HFFc6 (cell line): Measurements from ENCODE around the gene ANO5. TPM values are rescaled to one million over a fixed set of nuclear protein-coding genes. Genes with fewer than 3 reads are reported as not detected.

Experiments
- DNase-seq: peaks from one replicate; pipeline ENCODE4 v3.0.0-alpha.2; 2018
- H3K27ac Mint-ChIP-seq: 2 replicates; pipeline ENCODE4 v1.8.0; 2020; ENCODE audit warnings: mild to moderate bottlenecking, mixed read lengths
- H3K27me3 Mint-ChIP-seq: 2 replicates; pipeline ENCODE4 v1.8.0; 2021; ENCODE audit warnings: mild to moderate bottlenecking, moderate library complexity, mixed read lengths; ENCODE audit not compliant: insufficient read depth
- H3K36me3 Mint-ChIP-seq: 2 replicates; pipeline ENCODE4 v1.8.0; 2021; ENCODE audit warnings: low read depth, mixed read lengths
- H3K4me1 Mint-ChIP-seq: 2 replicates; pipeline ENCODE4 v1.8.0; 2020; ENCODE audit warnings: low read depth, mixed read lengths
- H3K4me3 Mint-ChIP-seq: 2 replicates; pipeline ENCODE4 v1.8.0; 2020; ENCODE audit warnings: mild to moderate bottlenecking, moderate library complexity, mixed read lengths
- H3K9me3 Mint-ChIP-seq: 2 replicates; pipeline ENCODE4 v1.8.0; 2020; ENCODE audit warnings: mild to moderate bottlenecking, mixed read lengths
- total RNA-seq, 6 experiments: library from RNA; stranded (reverse); fragmentation: NEBNext Ultra II Directional; extraction: Animal tissue kit (Norgen Biotek cat#: 25700); gene quantifications; 2 replicates in 1 of 6; 3 replicates in 5 of 6; pipeline ENCODE4 v1.2.3, GENCODE V29; 2021
- TF ChIP-seq, protein P1 (sequence below): fragments of 200-600 bp; sonication (generic); IDR thresholded peaks from 2 replicates; pipeline ENCODE4 v1.5.0; 2021; ENCODE audit warnings: antibody characterized with exemption, mild to moderate bottlenecking

Gene ANO5
- total RNA-seq, 6 experiments from 2014 or later: not detected

DNA sequence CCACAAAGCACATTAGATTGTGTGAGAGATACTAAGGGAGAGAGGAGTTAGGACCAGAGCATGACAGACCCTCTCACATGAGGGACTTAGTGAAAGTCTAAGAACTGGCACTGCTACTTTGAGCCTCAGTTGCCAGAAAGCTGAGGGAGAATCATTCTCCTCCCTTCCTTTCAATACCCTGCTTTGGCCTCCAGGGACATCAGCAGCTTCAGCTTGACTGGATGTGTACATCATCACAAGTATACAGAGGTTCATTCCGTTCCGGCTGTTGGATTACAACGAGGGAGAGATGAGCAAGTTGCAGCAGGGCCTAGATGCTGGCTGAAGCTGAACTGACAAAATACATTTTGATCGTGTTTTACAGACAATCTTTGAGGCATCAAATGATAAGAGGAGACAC lies 15.7 kb upstream of the ANO5 start:
- DNase-seq: no peak
- Mint-ChIP-seq H3K4me1 (no peaks in the 10 kb centered on the region), H3K4me3 (no peak overlapping the region), H3K36me3 (peaks cover 4% of the 10 kb centered on the region), H3K9me3 (peaks cover 53% of the 10 kb centered on the region), H3K27ac (no peak overlapping the region), H3K27me3 (no peaks in the 10 kb centered on the region)
- TF ChIP-seq, protein P1, sequence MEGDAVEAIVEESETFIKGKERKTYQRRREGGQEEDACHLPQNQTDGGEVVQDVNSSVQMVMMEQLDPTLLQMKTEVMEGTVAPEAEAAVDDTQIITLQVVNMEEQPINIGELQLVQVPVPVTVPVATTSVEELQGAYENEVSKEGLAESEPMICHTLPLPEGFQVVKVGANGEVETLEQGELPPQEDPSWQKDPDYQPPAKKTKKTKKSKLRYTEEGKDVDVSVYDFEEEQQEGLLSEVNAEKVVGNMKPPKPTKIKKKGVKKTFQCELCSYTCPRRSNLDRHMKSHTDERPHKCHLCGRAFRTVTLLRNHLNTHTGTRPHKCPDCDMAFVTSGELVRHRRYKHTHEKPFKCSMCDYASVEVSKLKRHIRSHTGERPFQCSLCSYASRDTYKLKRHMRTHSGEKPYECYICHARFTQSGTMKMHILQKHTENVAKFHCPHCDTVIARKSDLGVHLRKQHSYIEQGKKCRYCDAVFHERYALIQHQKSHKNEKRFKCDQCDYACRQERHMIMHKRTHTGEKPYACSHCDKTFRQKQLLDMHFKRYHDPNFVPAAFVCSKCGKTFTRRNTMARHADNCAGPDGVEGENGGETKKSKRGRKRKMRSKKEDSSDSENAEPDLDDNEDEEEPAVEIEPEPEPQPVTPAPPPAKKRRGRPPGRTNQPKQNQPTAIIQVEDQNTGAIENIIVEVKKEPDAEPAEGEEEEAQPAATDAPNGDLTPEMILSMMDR: no peak

DNA sequence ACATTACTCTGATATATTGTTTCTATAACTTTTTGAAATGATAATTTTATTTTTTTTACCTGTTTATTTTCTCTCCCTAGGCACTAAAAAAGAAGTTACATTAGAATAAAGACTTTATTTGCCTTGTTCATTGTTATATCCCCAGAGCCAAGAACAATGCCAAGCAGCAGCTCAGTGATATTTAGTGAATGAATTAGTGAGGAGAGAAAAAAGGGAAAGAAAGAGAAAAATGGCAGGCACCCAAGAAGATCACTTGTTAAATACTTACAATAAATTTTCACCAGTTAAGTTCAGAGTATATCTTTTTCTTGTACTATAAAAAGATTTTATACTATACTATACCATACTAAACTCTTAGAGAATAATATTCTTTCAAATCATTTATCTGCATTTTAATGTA lies 13.3 kb upstream of the ANO5 start:
- DNase-seq: no peak
- peaks cover 4% of the 10 kb centered on the region; the same call in 1 of the 2 replicates for H3K36me3 Mint-ChIP-seq
- H3K4me3 Mint-ChIP-seq: no peak overlapping the region
- TF ChIP-seq, protein P1: no peak
- no peak overlapping the region for H3K27ac Mint-ChIP-seq
- peaks cover 51% of the 10 kb centered on the region for H3K9me3 Mint-ChIP-seq
- no peaks in the 10 kb centered on the region for H3K27me3 Mint-ChIP-seq
- H3K4me1 Mint-ChIP-seq: no peaks in the 10 kb centered on the region

DNA sequence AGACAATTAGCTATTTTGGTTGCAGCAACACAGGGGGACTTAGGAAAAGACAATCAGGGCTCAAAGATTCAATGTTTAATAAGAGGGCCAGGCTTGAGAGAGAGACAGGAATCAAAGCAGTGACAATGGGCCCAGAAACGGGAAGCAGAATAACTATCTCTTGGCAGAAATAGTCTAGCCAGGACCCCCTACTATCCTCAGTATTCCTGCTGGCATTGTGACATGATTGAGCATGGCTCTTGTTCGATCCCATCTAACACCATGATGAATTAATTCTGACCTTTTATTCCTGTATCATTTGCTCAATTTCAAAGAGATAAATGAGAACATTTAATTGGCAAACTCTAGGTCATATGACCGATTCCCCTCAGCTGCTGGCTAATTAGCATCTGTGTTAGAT lies 12.8 kb upstream of the ANO5 start:
- Mint-ChIP-seq H3K27me3 (no peaks in the 10 kb centered on the region), H3K36me3 (peaks cover 4% of the 10 kb centered on the region; the same call in 1 of the 2 replicates), H3K4me3 (no peak overlapping the region), H3K4me1 (no peaks in the 10 kb centered on the region), H3K27ac (no peak overlapping the region), H3K9me3 (peaks cover 48% of the 10 kb centered on the region)
- TF ChIP-seq, protein P1: no peak
- no peak for DNase-seq

- no peaks in the 10 kb centered on the region for H3K36me3 Mint-ChIP-seq
- peaks cover 37% of the 10 kb centered on the region for H3K9me3 Mint-ChIP-seq
- H3K27me3 Mint-ChIP-seq: peaks cover 3% of the 10 kb centered on the region
- no peaks in the 10 kb centered on the region for H3K4me1 Mint-ChIP-seq
- no peak overlapping the region for H3K27ac Mint-ChIP-seq
- H3K4me3 Mint-ChIP-seq: no peak overlapping the region
- TF ChIP-seq, protein P1: no peak
- no peak for DNase-seq
These were observed 3.2 kb upstream of the ANO5 start for GRCh38 chr11:22189660-22190059.

DNA sequence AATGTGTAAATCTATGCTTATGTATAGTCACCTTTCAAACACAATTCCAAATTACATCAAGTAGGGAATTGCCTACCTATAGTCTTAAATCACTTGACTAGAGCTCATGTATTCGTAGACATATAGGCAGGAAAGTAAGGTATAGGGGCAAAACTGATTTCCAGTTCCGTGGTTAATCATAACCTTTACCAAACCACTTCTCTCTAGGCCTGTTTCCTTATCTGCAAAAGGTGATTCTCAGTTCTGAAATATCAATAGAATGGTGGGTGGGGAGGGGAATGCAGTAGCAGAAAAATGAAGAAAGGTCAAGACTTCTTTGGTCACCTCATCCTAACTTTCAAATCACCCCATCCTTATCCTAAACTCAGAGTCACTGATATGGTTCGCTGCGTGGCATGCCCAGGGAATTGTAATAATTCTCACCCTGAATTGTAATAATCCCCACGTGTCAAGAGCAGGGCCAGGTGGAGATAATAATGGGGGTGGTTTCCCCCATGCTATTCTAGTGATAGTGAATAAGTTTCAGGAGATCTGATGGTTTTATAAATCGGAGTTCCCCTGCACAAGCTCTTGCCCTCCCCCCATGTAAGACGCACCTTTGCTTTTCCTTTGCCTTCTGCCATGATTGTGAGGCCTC lies 1.9 kb upstream of the ANO5 start:
- no peaks in the 10 kb centered on the region for H3K36me3 Mint-ChIP-seq
- H3K4me3 Mint-ChIP-seq: no peak overlapping the region
- H3K9me3 Mint-ChIP-seq: peaks cover 37% of the 10 kb centered on the region
- TF ChIP-seq, protein P1: no peak
- no peak for DNase-seq
- no peak overlapping the region for H3K27ac Mint-ChIP-seq
- no peaks in the 10 kb centered on the region for H3K4me1 Mint-ChIP-seq
- peaks cover 3% of the 10 kb centered on the region for H3K27me3 Mint-ChIP-seq
